Testis (tissue), 3 donors: ENCODE measurements around the gene INO80C. TPM values are rescaled to one million over a fixed set of nuclear protein-coding genes. Genes with fewer than 3 reads are reported as not detected.

Experiments used
- DNase-seq: peaks from one replicate; pipeline ENCODE4 v3.0.0-alpha.2; 2019
- H3K27ac ChIP-seq, 2 donors: fragments of 200-600 bp; sonication (generic); one replicate each; pipeline ENCODE4 v1.5.1; 2019
- H3K27me3 ChIP-seq: fragments of 200-600 bp; sonication (generic); one replicate; pipeline ENCODE4 v1.5.1; 2019
- H3K36me3 ChIP-seq: fragments of 200-600 bp; sonication (generic); one replicate; pipeline ENCODE4 v1.5.1; 2017; ENCODE audit warnings: low read depth; ENCODE audit errors: missing control alignments
- H3K4me1 ChIP-seq: fragments of 200-600 bp; sonication (generic); one replicate; pipeline ENCODE4 v1.5.1; 2019
- H3K4me3 ChIP-seq, 2 donors: fragments of 200-600 bp; sonication (generic); one replicate each; pipeline ENCODE4 v1.5.1; 2017 to 2019
- H3K9me3 ChIP-seq: fragments of 200-600 bp; sonication (generic); one replicate; pipeline ENCODE4 v1.5.1; 2017
- CTCF ChIP-seq, 3 experiments: fragments of 450-650 bp in 2 of 3; fragments of 200-600 bp in 1 of 3; sonication (generic) in 1 of 3; IDR thresholded peaks; one replicate each; pipeline ENCODE4 v1.5.1; 2016 to 2019; ENCODE audit warnings: antibody characterized with exemption in 3 of 3, mild to moderate bottlenecking in 2 of 3, moderate library complexity in 1 of 3
- POLR2A ChIP-seq: fragments of 450-650 bp; IDR thresholded peaks from one replicate; pipeline ENCODE4 v1.6.1; 2017; ENCODE audit warnings: antibody characterized with exemption, mild to moderate bottlenecking, moderate library complexity
- WGBS, 2 donors: methylation state at CpG; one replicate each; pipeline ENCODE4 v1.1.5; 2018; 5-methylcytosine and 5-hydroxymethylcytosine counted together
- intact Hi-C: fragments of 100-400 bp; cut with DNase I; formaldehyde crosslinking; loops from one replicate; pipeline ENCODE4 v1.15.1; 2023; ENCODE audit warnings: low total_unique reads
- polyA plus RNA-seq: library from polyadenylated mRNA; stranded (reverse); fragments of 350-450 nt; fragmentation: Illumina TruSeq; extraction: RNeasy Lipid Tissue Mini Kit (QIAGEN cat#74804); gene quantifications from one replicate; pipeline ENCODE4 v1.2.3, GENCODE V29; 2014; ENCODE audit warnings: low read depth, low replicate concordance; ENCODE audit not compliant: insufficient read depth
- total RNA-seq, 2 donors: library from RNA; depleted of rRNA; stranded (reverse); fragments of >200 nt; gene quantifications; one replicate each; pipeline ENCODE4 v1.2.3, GENCODE V29; 2016

Gene INO80C
- total and polyA plus RNA-seq, 3 donors from 2014 or later, result 52.2 to 155 (median 77.5) TPM

GRCh38 chr18:35514752-35515459 lies 17.1 kb upstream of the INO80C start:
- DNase-seq, result no peak
- no peak for TF ChIP-seq POLR2A
- TF ChIP-seq CTCF (IDR thresholded peaks at IDR 0.05), result no peak
- WGBS, 2 donors, result 86 to 95% methylated on average over 5 to 7 of the region's 7 CpGs
- H3K9me3 ChIP-seq, result no peaks in the 10 kb centered on the region
- intact Hi-C loops, result no loop called here
- H3K4me1 ChIP-seq, result peaks cover 5% of the 10 kb centered on the region
- H3K27ac ChIP-seq, result no peak overlapping the region
- H3K36me3 ChIP-seq, result no peaks in the 10 kb centered on the region
- H3K4me3 ChIP-seq, result no peak overlapping the region
- H3K27me3 ChIP-seq, result no peaks in the 10 kb centered on the region

- H3K4me3 ChIP-seq, result no peak overlapping the region
- whole genome bisulfite sequencing, 2 donors, result 99 to 100% methylated on average over 2 of the region's 2 CpGs
- H3K27ac ChIP-seq, result no peak overlapping the region
- no peak for DNase-seq
- H3K9me3 ChIP-seq, result no peaks in the 10 kb centered on the region
- TF ChIP-seq CTCF (IDR thresholded peaks at IDR 0.05), result no peak
- no peak for TF ChIP-seq POLR2A
- intact Hi-C loops, result no loop called here
- no peaks in the 10 kb centered on the region for H3K36me3 ChIP-seq
- peaks cover 5% of the 10 kb centered on the region for H3K4me1 ChIP-seq
- H3K27me3 ChIP-seq, result no peaks in the 10 kb centered on the region
These were observed 16.5 kb upstream of the INO80C start for GRCh38 chr18:35514283-35514682.

GRCh38 chr18:35513181-35513936 lies 15.6 kb upstream of the INO80C start:
- H3K9me3 ChIP-seq, result no peaks in the 10 kb centered on the region
- no peaks in the 10 kb centered on the region for H3K4me1 ChIP-seq
- H3K4me3 ChIP-seq, result no peak overlapping the region
- WGBS, 2 donors, result 62 to 66% methylated on average over 4 to 7 of the region's 7 CpGs
- no peak for TF ChIP-seq CTCF (IDR thresholded peaks at IDR 0.05)
- no peak for TF ChIP-seq POLR2A
- H3K27ac ChIP-seq, result no peak overlapping the region
- no peaks in the 10 kb centered on the region for H3K36me3 ChIP-seq
- no peaks in the 10 kb centered on the region for H3K27me3 ChIP-seq
- no peak for DNase-seq
- intact Hi-C loops, result no loop called here

- TF ChIP-seq POLR2A, result no peak
- no peak for TF ChIP-seq CTCF (IDR thresholded peaks at IDR 0.05)
- Histone ChIP-seq H3K4me1 (no peaks in the 10 kb centered on the region), H3K4me3 (no peak overlapping the region), H3K9me3 (no peaks in the 10 kb centered on the region), H3K27ac (no peak overlapping the region), H3K27me3 (no peaks in the 10 kb centered on the region), H3K36me3 (no peaks in the 10 kb centered on the region)
- WGBS, 2 donors, result 97 to 100% methylated on average over 2 of the region's 2 CpGs
- no peak for DNase-seq
- intact Hi-C loops, result no loop called here
These were observed 15.0 kb upstream of the INO80C start for GRCh38 chr18:35512761-35513160.
